H1 (cell line): Measurements from ENCODE around the gene GP1BB. TPM values are rescaled to one million over a fixed set of nuclear protein-coding genes. Genes with fewer than 3 reads are reported as not detected.

Experiments used
- CTCF ChIA-PET: fragments of 300-600 bp; sonication (Branson Sonifier 250); formaldehyde crosslinking; loops from one replicate; lab custom pipeline; 2021; ENCODE audit not compliant: partially characterized antibody; lab: Charles Lee
- POLR2A ChIA-PET: fragments of 300-600 bp; sonication (Branson Sonifier 250); formaldehyde crosslinking; loops from one replicate; lab custom pipeline; 2021; ENCODE audit warnings: inconsistent platforms; ENCODE audit not compliant: partially characterized antibody; lab: Charles Lee
- DNase-seq, 2 experiments: peaks; one replicate each; pipeline versions ENCODE4 v3.0.0 to v3.0.0-alpha.2; 2010 to 2022; ENCODE audit warnings: low spot score in 2 of 2, low read depth in 1 of 2, mixed read lengths in 1 of 2
- FAIRE-seq: peaks from 2 replicates; lab custom pipeline; 2011; peaks lifted over from hg19 to GRCh38; lab: Jason Lieb, UNC
- H2AFZ ChIP-seq: 2 replicates; pipeline ENCODE4 v1.8.1; 2012; ENCODE audit warnings: low read length, inconsistent platforms
- H2AK5ac ChIP-seq: 2 replicates; pipeline ENCODE4 v1.6.1; 2013; ENCODE audit warnings: low read depth, low read length
- H2BK120ac ChIP-seq: replicated peaks from 2 replicates; pipeline ENCODE3; 2013; ENCODE audit warnings: low read depth, low read length, inconsistent platforms
- H2BK12ac ChIP-seq: 2 replicates; pipeline ENCODE4 v1.6.1; 2013; ENCODE audit warnings: low read depth, low read length
- H2BK15ac ChIP-seq: 2 replicates; pipeline ENCODE4 v1.6.1; 2013; ENCODE audit warnings: low read length
- H2BK20ac ChIP-seq: 2 replicates; pipeline ENCODE4 v1.6.1; 2013; ENCODE audit warnings: low read length
- H2BK5ac ChIP-seq: 2 replicates; pipeline ENCODE4 v1.6.1; 2013; ENCODE audit warnings: low read depth, low read length
- H3K14ac ChIP-seq: 2 replicates; pipeline ENCODE4 v1.6.1; 2013; ENCODE audit warnings: inconsistent platforms; ENCODE audit not compliant: insufficient read length
- H3K18ac ChIP-seq: 2 replicates; pipeline ENCODE4 v1.6.1; 2013; ENCODE audit warnings: low read length; ENCODE audit errors: extremely low read depth
- H3K23ac ChIP-seq: 2 replicates; pipeline ENCODE4 v1.6.1; 2013; ENCODE audit warnings: inconsistent platforms; ENCODE audit not compliant: insufficient read length
- H3K23me2 ChIP-seq: 2 replicates; pipeline ENCODE4 v1.6.1; 2013; ENCODE audit warnings: low read depth, low read length
- H3K27ac ChIP-seq: 2 replicates; pipeline ENCODE4 v1.6.1; 2011; ENCODE audit warnings: low read depth, low read length, inconsistent platforms
- H3K27me3 ChIP-seq, 4 experiments: replicated peaks in 1 of 4; 1 replicate in 1 of 4; 2 replicates in 3 of 4; pipeline versions ENCODE4 v1.6.1 to v1.8.1; 2011 to 2013; ENCODE audit warnings: low read length in 3 of 4, mild to moderate bottlenecking in 3 of 4, inconsistent platforms in 2 of 4, mixed read lengths in 2 of 4, moderate library complexity in 1 of 4; ENCODE audit not compliant: control insufficient read depth in 3 of 4, insufficient read depth in 3 of 4; ENCODE audit errors: extremely low read depth in 1 of 4
- H3K36me3 ChIP-seq, 4 experiments: 2 replicates each; pipeline versions ENCODE4 v1.6.1 to v1.8.1; 2011 to 2013; ENCODE audit warnings: mild to moderate bottlenecking in 4 of 4, low read length in 3 of 4, moderate library complexity in 2 of 4, control low read depth in 1 of 4, inconsistent platforms in 1 of 4; ENCODE audit not compliant: insufficient read depth in 4 of 4, control insufficient read depth in 2 of 4
- H3K4ac ChIP-seq: replicated peaks from 2 replicates; pipeline ENCODE3; 2013; ENCODE audit warnings: low read length, low read depth, mixed read lengths, inconsistent platforms; ENCODE audit not compliant: insufficient read length
- H3K4me1 ChIP-seq, 4 experiments: replicated peaks in 1 of 4; 1 replicate in 1 of 4; 2 replicates in 3 of 4; pipeline versions ENCODE4 v1.6.1 to v1.8.1; 2011 to 2013; ENCODE audit warnings: low read length in 3 of 4, inconsistent platforms in 2 of 4, mixed read lengths in 1 of 4; ENCODE audit not compliant: insufficient read depth in 4 of 4, control insufficient read depth in 3 of 4
- H3K4me2 ChIP-seq, 2 experiments: 2 replicates each; pipeline versions ENCODE4 v1.6.1 to v1.8.1; 2011 to 2013; ENCODE audit warnings: low read depth in 2 of 2, low read length in 2 of 2, control low read depth in 1 of 2, inconsistent platforms in 1 of 2, mild to moderate bottlenecking in 1 of 2; ENCODE audit not compliant: insufficient read depth in 1 of 2
- H3K4me3 ChIP-seq, 4 experiments: fragments of 200-600, 300-600 bp in 1 of 4; sonication (generic), shearing (Covaris generic), sonication (Bioruptor Twin) in 1 of 4; 2 replicates each; pipeline versions ENCODE4 v1.5.1 to v1.8.1; 2011 to 2016; ENCODE audit warnings: low read length in 4 of 4, low read depth in 3 of 4, control low read depth in 2 of 4, inconsistent platforms in 2 of 4, mild to moderate bottlenecking in 2 of 4, mixed read lengths in 1 of 4, moderate library complexity in 1 of 4; ENCODE audit not compliant: insufficient read depth in 2 of 4; ENCODE audit errors: extremely low read depth in 1 of 4
- H3K56ac ChIP-seq: replicated peaks from 2 replicates; pipeline ENCODE3; 2013; ENCODE audit warnings: low read depth, mild to moderate bottlenecking, mixed read lengths, low read length, inconsistent platforms; ENCODE audit not compliant: insufficient read length
- H3K79me1 ChIP-seq: 2 replicates; pipeline ENCODE4 v1.6.1; 2013; ENCODE audit warnings: low read depth, low read length, control low read depth
- H3K79me2 ChIP-seq, 2 experiments: 2 replicates each; pipeline versions ENCODE4 v1.6.1 to v1.8.1; 2012 to 2013; ENCODE audit warnings: low read length in 2 of 2, mild to moderate bottlenecking in 2 of 2, inconsistent platforms in 1 of 2; ENCODE audit not compliant: insufficient read depth in 2 of 2, control insufficient read depth in 1 of 2
- H3K9ac ChIP-seq, 4 experiments: replicated peaks in 1 of 4; 1 replicate in 1 of 4; 2 replicates in 3 of 4; pipeline versions ENCODE4 v1.6.1 to v1.8.1; 2011 to 2013; ENCODE audit warnings: low read depth in 3 of 4, low read length in 3 of 4, control low read depth in 2 of 4, mild to moderate bottlenecking in 2 of 4, moderate library complexity in 2 of 4, inconsistent platforms in 1 of 4; ENCODE audit errors: extremely low read depth in 1 of 4
- H3K9me3 ChIP-seq, 2 experiments: 2 replicates each; pipeline versions ENCODE4 v1.6.1 to v1.8.1; 2012 to 2013; ENCODE audit warnings: mild to moderate bottlenecking in 2 of 2, moderate library complexity in 2 of 2, control low read depth in 1 of 2, inconsistent platforms in 1 of 2, low read depth in 1 of 2, low read length in 1 of 2, mixed read lengths in 1 of 2; ENCODE audit not compliant: insufficient read depth in 2 of 2
- H4K20me1 ChIP-seq, 2 experiments: replicated peaks in 1 of 2; 2 replicates each; pipeline versions ENCODE3 to v1.8.1; 2011 to 2013; ENCODE audit warnings: inconsistent platforms in 2 of 2, low read length in 2 of 2, mild to moderate bottlenecking in 1 of 2; ENCODE audit not compliant: insufficient read depth in 2 of 2, control insufficient read depth in 1 of 2
- H4K5ac ChIP-seq: 2 replicates; pipeline ENCODE4 v1.6.1; 2013; ENCODE audit warnings: low read length, low read depth, mixed read lengths, inconsistent platforms; ENCODE audit not compliant: insufficient read length
- H4K8ac ChIP-seq: 2 replicates; pipeline ENCODE4 v1.8.0; 2013; ENCODE audit warnings: mild to moderate bottlenecking, moderate library complexity, low read length, inconsistent platforms; ENCODE audit not compliant: insufficient read depth; ENCODE audit errors: extremely low read depth
- H4K91ac ChIP-seq: replicated peaks from 2 replicates; pipeline ENCODE3; 2013; ENCODE audit warnings: low read length, mixed read lengths, inconsistent platforms; ENCODE audit not compliant: insufficient read length
- EGR1 ChIP-seq: IDR thresholded peaks from 2 replicates; pipeline ENCODE4 v1.6.1; 2011; ENCODE audit warnings: low read depth, low read length, borderline replicate concordance
- WGBS, 2 experiments: shearing (Covaris generic) in 1 of 2; methylation state at CpG; one replicate each; pipeline versions ENCODE4 v1.1.6 to v1.1.7; 2013 to 2015; ENCODE audit warnings: low lambda C conversion rate in 2 of 2, mixed read lengths in 2 of 2, inconsistent platforms in 1 of 2, low coverage in 1 of 2, missing lambda C conversion rate in 1 of 2; ENCODE audit not compliant: insufficient replicate concordance in 2 of 2, insufficient coverage in 1 of 2, insufficient read length in 1 of 2; ENCODE audit errors: extremely low coverage in 1 of 2, missing lambda C conversion rate in 1 of 2; 5-methylcytosine and 5-hydroxymethylcytosine counted together
- polyA plus RNA-seq, 7 experiments: library from polyadenylated mRNA; depleted of rRNA in 3 of 7; stranded (reverse) in 5 of 7; unstranded in 2 of 7; fragments of >200 nt in 5 of 7; fragments of 200-250 nt in 2 of 7; gene quantifications; 1 replicate in 5 of 7; 2 replicates in 1 of 7; 4 replicates in 1 of 7; pipeline versions ENCODE4 v1.2.1 to v1.2.3, GENCODE V29; 2011 to 2013; ENCODE audit warnings: missing spikeins in 2 of 7, mixed read lengths in 2 of 7
- total RNA-seq: library from RNA; stranded (reverse); fragmentation: NEBNext Ultra II Directional; extraction: Animal tissue kit (Norgen Biotek cat#: 25700); gene quantifications from 2 replicates; pipeline ENCODE4 v1.2.1, GENCODE V29; 2021
- TF ChIP-seq, protein P1 (sequence below): IDR thresholded peaks from 2 replicates; pipeline ENCODE4 v1.6.1; 2011; ENCODE audit warnings: low read depth, mild to moderate bottlenecking, low read length; ENCODE audit not compliant: insufficient read depth

Gene GP1BB
- total and polyA plus RNA-seq, 2 of the 8 experiments (the other 6 are each of a cell fraction or from before 2014, with no cell fraction given): 0.36 TPM; not detected in 1

GRCh38 chr22:19772673-19773469, 49.5 kb downstream of the GP1BB start:
- Histone ChIP-seq H3K9ac (no peak overlapping the region), H3K4me2 (no peak overlapping the region), H2BK20ac (no peak overlapping the region), H3K4me1 (peaks cover 0 to 3% (median 2%) of the 10 kb centered on the region in 4 experiments; a peak in 4 of 7 replicates), H4K20me1 (peaks cover 1 to 4% of the 10 kb centered on the region in 2 experiments), H2BK12ac (no peak overlapping the region), H3K18ac (no peak overlapping the region), H2AK5ac (no peak overlapping the region), H3K4me3 (no peak overlapping the region), H2BK120ac (no peak overlapping the region), H2BK15ac (no peak overlapping the region), H3K9me3 (no peaks in the 10 kb centered on the region), H3K23ac (no peak overlapping the region), H2BK5ac (no peak overlapping the region), H4K8ac (no peak overlapping the region), H3K14ac (no peak overlapping the region), H3K27ac (no peak overlapping the region), H4K5ac (no peak overlapping the region), H3K56ac (no peak overlapping the region), H4K91ac (no peak overlapping the region), H3K36me3 (no peaks in the 10 kb centered on the region), H3K4ac (no peak overlapping the region), H3K23me2 (no peaks in the 10 kb centered on the region), H3K27me3 (peaks cover 18 to 34% (median 32%) of the 10 kb centered on the region in 4 experiments), H3K79me1 (no peaks in the 10 kb centered on the region), H3K79me2 (no peaks in the 10 kb centered on the region), H2AFZ (no peak overlapping the region)
- DNase-seq (no peak), FAIRE-seq (no peak)
- TF ChIP-seq, protein P1, sequence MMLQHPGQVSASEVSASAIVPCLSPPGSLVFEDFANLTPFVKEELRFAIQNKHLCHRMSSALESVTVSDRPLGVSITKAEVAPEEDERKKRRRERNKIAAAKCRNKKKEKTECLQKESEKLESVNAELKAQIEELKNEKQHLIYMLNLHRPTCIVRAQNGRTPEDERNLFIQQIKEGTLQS: no peak
- no peak for TF ChIP-seq EGR1
- WGBS, 2 experiments: 87% methylated on average over 25 of the region's 25 CpGs; no CpG with 5 or more reads in 1 of the 2 experiments
- POLR2A ChIA-PET: interaction anchor here (0.7 to 0.9 kb wide), 2 partner anchors 9 to 15 kb away, joined by 3 to 4 read pairs; no protein-coding TSS in a partner anchor
- CTCF ChIA-PET: interaction anchor here (0.6 to 2.7 kb wide), 15 partner anchors 9 to 174 kb away, joined by 3 to 10 read pairs (median 5); no protein-coding TSS in a partner anchor
